NCI-H146 (cell line): ENCODE data around the gene CCDC158.
"Not testable (repeated sequence)": the region's sequence is repeated elsewhere in the genome, so short reads cannot be mapped to it uniquely, and the experiment has no call there.

Source experiments
- DNase-seq: peaks from one replicate; lab custom pipeline; 2025; lab: John Stamatoyannopoulos, UW

The CCDC158 gene

GRCh38 chr4:76311896-76312331, 109.0 kb downstream of the CCDC158 start:
- no peak for DNase-seq

- DNase-seq: no peak
These were observed 110.3 kb downstream of the CCDC158 start for GRCh38 chr4:76310683-76311082.

GRCh38 chr4:76309939-76310550, 110.9 kb downstream of the CCDC158 start:
- DNase-seq: no peak

GRCh38 chr4:76308548-76308947, 112.4 kb downstream of the CCDC158 start:
- no peak for DNase-seq

- peak; percentile 33 for DNase-seq
These were observed 113.3 kb downstream of the CCDC158 start for GRCh38 chr4:76307660-76308014.

- peak; percentile 72 for DNase-seq
These were observed 113.9 kb downstream of the CCDC158 start for GRCh38 chr4:76306882-76307659.

GRCh38 chr4:76305971-76306881, 114.7 kb downstream of the CCDC158 start, which contains the start of gene STBD1:
TSS of gene STBD1 (plus strand) at chr4:76306733. CDS start at chr4:76306770, 37 bp downstream.
- DNase-seq: peak; percentile 87

- DNase-seq: no peak
These were observed 115.8 kb downstream of the CCDC158 start for GRCh38 chr4:76305033-76305687.

GRCh38 chr4:76302826-76303438, 118.0 kb downstream of the CCDC158 start:
- no peak for DNase-seq

- no peak for DNase-seq
These were observed 119.2 kb downstream of the CCDC158 start for GRCh38 chr4:76301775-76302162.

- peak; percentile 71 for DNase-seq
These were observed 119.7 kb downstream of the CCDC158 start for GRCh38 chr4:76301068-76301774.

- DNase-seq: no peak
These were observed 120.9 kb downstream of the CCDC158 start for GRCh38 chr4:76300012-76300411.

- DNase-seq: no peak
These were observed 122.7 kb downstream of the CCDC158 start for GRCh38 chr4:76298227-76298626.

- no peak for DNase-seq
These were observed 124.6 kb downstream of the CCDC158 start for GRCh38 chr4:76296286-76296820.

- no peak for DNase-seq
These were observed 127.2 kb downstream of the CCDC158 start for GRCh38 chr4:76293772-76294171.

- DNase-seq: no peak
These were observed 128.2 kb downstream of the CCDC158 start for GRCh38 chr4:76292730-76293129.

GRCh38 chr4:76287811-76288210, 133.1 kb downstream of the CCDC158 start:
- not testable (repeated sequence) for DNase-seq

GRCh38 chr4:76283900-76284299, 137.0 kb downstream of the CCDC158 start:
- no peak for DNase-seq

- no peak for DNase-seq
These were observed 137.8 kb downstream of the CCDC158 start for GRCh38 chr4:76282941-76283689.

- DNase-seq: not testable (repeated sequence)
These were observed 139.3 kb downstream of the CCDC158 start for GRCh38 chr4:76281594-76281993.
